Endothelial cell of umbilical vein (primary cell): ENCODE measurements around the gene RAB25. TPM values are rescaled to one million over a fixed set of nuclear protein-coding genes. Genes with fewer than 3 reads are reported as not detected.

ENCODE experiments used
- BruUV-seq: library from RNA; stranded (reverse); fragments of 400-500 nt; replicated peaks from 2 replicates; lab custom pipeline; 2021; lab: Mats Ljungman, UMichigan
- CTCF ChIA-PET: fragments of 300-600, 350-600 bp; sonication (Branson Sonifier 250); formaldehyde crosslinking; loops from one replicate; lab custom pipeline; 2021; ENCODE audit warnings: antibody characterized with exemption, inconsistent platforms; lab: Charles Lee
- POLR2A ChIA-PET: fragments of 300-600, 350-600 bp; sonication (Branson Sonifier 250); formaldehyde crosslinking; loops from one replicate; lab custom pipeline; 2021; ENCODE audit warnings: antibody characterized with exemption, inconsistent platforms; lab: Charles Lee
- DNase-seq: peaks from one replicate; pipeline ENCODE4 v3.0.0-alpha.2; 2011; ENCODE audit warnings: low read depth, low spot score
- FAIRE-seq: peaks from 2 replicates; lab custom pipeline; 2011; peaks lifted over from hg19 to GRCh38; lab: Jason Lieb, UNC
- H2AFZ ChIP-seq: 2 replicates; pipeline ENCODE4 v1.6.0; 2012; ENCODE audit warnings: low read depth, low read length, control low read depth, inconsistent platforms
- H3K27ac ChIP-seq: 2 replicates; pipeline ENCODE4 v1.5.1; 2011; ENCODE audit warnings: low read depth, mild to moderate bottlenecking, control low read depth, low read length, moderate library complexity; ENCODE audit not compliant: insufficient read depth
- H3K27me3 ChIP-seq, 2 experiments: 2 replicates each; pipeline versions ENCODE4 v1.6.0 to v1.6.1; 2011; ENCODE audit warnings: low read length in 2 of 2, mixed read lengths in 1 of 2; ENCODE audit not compliant: control insufficient read depth in 2 of 2, insufficient read depth in 2 of 2
- H3K36me3 ChIP-seq, 2 experiments: 2 replicates in 1 of 2; 3 replicates in 1 of 2; pipeline ENCODE4 v1.5.1; 2011; ENCODE audit warnings: low read length in 2 of 2, mild to moderate bottlenecking in 1 of 2, moderate library complexity in 1 of 2; ENCODE audit not compliant: control insufficient read depth in 2 of 2, insufficient read depth in 2 of 2; ENCODE audit errors: extremely low read depth in 1 of 2
- H3K4me1 ChIP-seq: 3 replicates; pipeline ENCODE4 v1.5.1; 2011; ENCODE audit warnings: mild to moderate bottlenecking, low read length; ENCODE audit not compliant: control insufficient read depth, insufficient read depth; ENCODE audit errors: extremely low read depth
- H3K4me2 ChIP-seq: 2 replicates; pipeline ENCODE4 v1.6.1; 2011; ENCODE audit warnings: low read length, control low read depth, mixed read lengths; ENCODE audit not compliant: insufficient read depth
- H3K4me3 ChIP-seq, 3 experiments: fragments of 200-600 bp in 1 of 3; sonication (generic), shearing (Covaris generic) in 1 of 3; replicated peaks in 1 of 3; 2 replicates each; pipeline ENCODE4 v1.5.1; 2011 to 2016; ENCODE audit warnings: control low read depth in 3 of 3, low read length in 3 of 3, mild to moderate bottlenecking in 2 of 3, inconsistent platforms in 1 of 3, low read depth in 1 of 3, moderate library complexity in 1 of 3; ENCODE audit not compliant: insufficient read depth in 1 of 3
- H3K79me2 ChIP-seq: 2 replicates; pipeline ENCODE4 v1.6.0; 2012; ENCODE audit warnings: low read length, inconsistent platforms; ENCODE audit not compliant: control insufficient read depth, insufficient read depth
- H3K9ac ChIP-seq: replicated peaks from 2 replicates; pipeline ENCODE3; 2011; ENCODE audit warnings: low read length, control low read depth; ENCODE audit not compliant: insufficient read depth; ENCODE audit errors: extremely low read depth
- H3K9me1 ChIP-seq: replicated peaks from 3 replicates; pipeline ENCODE4 v1.6.0; 2011; ENCODE audit warnings: mild to moderate bottlenecking, low read length; ENCODE audit not compliant: control insufficient read depth, insufficient read depth; ENCODE audit errors: extremely low read depth
- H3K9me3 ChIP-seq: replicated peaks from 2 replicates; pipeline ENCODE4 v1.5.1; 2012; ENCODE audit warnings: low read length, inconsistent platforms; ENCODE audit not compliant: control insufficient read depth, insufficient read depth
- H4K20me1 ChIP-seq: replicated peaks from 2 replicates; pipeline ENCODE3; 2011; ENCODE audit warnings: mild to moderate bottlenecking, low read length; ENCODE audit not compliant: control insufficient read depth, insufficient read depth; ENCODE audit errors: extremely low read depth
- EZH2 ChIP-seq: IDR thresholded peaks from 2 replicates; pipeline ENCODE4 v1.6.1; 2012; ENCODE audit warnings: borderline replicate concordance, low read depth, mild to moderate bottlenecking, moderate library complexity, low read length, inconsistent platforms; ENCODE audit not compliant: severe bottlenecking
- FOS ChIP-seq: IDR thresholded peaks from 2 replicates; pipeline ENCODE4 v1.6.1; 2011; ENCODE audit warnings: mild to moderate bottlenecking, low read length, moderate library complexity, borderline replicate concordance; ENCODE audit not compliant: insufficient read depth
- GATA2 ChIP-seq: IDR thresholded peaks from 2 replicates; pipeline ENCODE4 v1.7.0; 2011; ENCODE audit warnings: low read depth, mild to moderate bottlenecking, moderate library complexity, mixed read lengths, low read length; ENCODE audit not compliant: insufficient read length, insufficient read depth
- JUN ChIP-seq: IDR thresholded peaks from 2 replicates; pipeline ENCODE4 v1.6.1; 2011; ENCODE audit warnings: borderline replicate concordance, low read depth; ENCODE audit not compliant: insufficient read length, insufficient read depth
- MYC ChIP-seq: IDR thresholded peaks from one replicate; pipeline ENCODE4 v1.6.1; 2011; ENCODE audit warnings: mild to moderate bottlenecking, low read depth, low read length
- POLR2A ChIP-seq: IDR thresholded peaks from 2 replicates; pipeline ENCODE4 v1.6.1; 2012; ENCODE audit warnings: low read depth, mild to moderate bottlenecking, control low read depth, low read length
- POLR2AphosphoS5 ChIP-seq: IDR thresholded peaks from 2 replicates; pipeline ENCODE4 v1.6.1; 2012; ENCODE audit warnings: low read depth, mild to moderate bottlenecking, control low read depth, low read length, moderate library complexity; ENCODE audit not compliant: insufficient read depth
- dilution Hi-C: fragments of 300-500 bp; cut with MboI; formaldehyde crosslinking; loops from one replicate; pipeline ENCODE4 v1.15.0; 2019; ENCODE audit warnings: low sequenced_read_pairs; ENCODE audit not compliant: extremely low pct_ligation_motif_present
- intact Hi-C: fragments of 100-400 bp; cut with micrococcal nuclease; formaldehyde crosslinking; loops from one replicate; pipeline ENCODE4 v1.10.0; 2022
- polyA plus RNA-seq, 4 experiments: library from polyadenylated mRNA; depleted of rRNA in 3 of 4; stranded (reverse) in 3 of 4; unstranded in 1 of 4; fragments of >200 nt; gene quantifications; 2 replicates each; pipeline versions ENCODE4 v1.2.1 to v1.2.3, GENCODE V29; 2011 to 2012; ENCODE audit warnings: missing spikeins in 1 of 4
- total RNA-seq: library from RNA; stranded (reverse); gene quantifications from 2 replicates; pipeline ENCODE4 v1.2.3, GENCODE V29; 2021
- TF ChIP-seq, protein P1 (sequence below), 2 donors: IDR thresholded peaks; 1 replicate in 1 of 2; 2 replicates in 1 of 2; pipeline ENCODE4 v1.5.1; 2011; ENCODE audit warnings: low read length in 2 of 2, mild to moderate bottlenecking in 2 of 2, moderate library complexity in 2 of 2, control low read depth in 1 of 2, inconsistent platforms in 1 of 2, low read depth in 1 of 2; ENCODE audit not compliant: insufficient read depth in 1 of 2; ENCODE audit errors: extremely low read depth in 1 of 2
- TF ChIP-seq, protein P2 (sequence below): IDR thresholded peaks from 2 replicates; pipeline ENCODE4 v1.6.1; 2011; ENCODE audit not compliant: insufficient read depth, insufficient read length

RAB25 gene
- total and polyA plus RNA-seq, 2 donors (not counting 3 experiments of a cell fraction or from before 2014, with no cell fraction given), result not detected

DNA sequence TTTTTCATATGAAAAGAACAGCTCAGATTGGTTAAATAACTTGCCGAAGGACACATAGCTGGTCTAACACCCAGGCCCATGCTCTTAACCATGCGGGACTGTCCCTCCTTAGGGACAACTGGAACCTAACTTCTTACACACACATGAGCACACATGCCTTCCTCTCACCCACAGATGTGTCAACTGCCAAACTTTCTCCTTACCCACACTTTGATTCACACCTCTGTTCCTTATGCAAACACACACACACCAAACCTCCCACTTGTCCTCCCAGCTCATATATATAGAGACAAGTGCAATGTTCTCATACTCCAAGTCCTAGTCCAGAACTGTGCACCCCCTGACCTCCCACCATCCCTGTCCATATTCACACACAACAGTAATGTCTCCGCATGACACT is 4.3 kb downstream of the RAB25 start:
- Histone ChIP-seq H3K4me1 (peaks cover 6% of the 10 kb centered on the region), H3K9me3 (no peaks in the 10 kb centered on the region), H2AFZ (no peak overlapping the region), H3K27me3 (no peaks in the 10 kb centered on the region), H3K4me3 (no peak overlapping the region), H3K9ac (no peak overlapping the region), H3K79me2 (no peaks in the 10 kb centered on the region), H3K36me3 (no peaks in the 10 kb centered on the region), H3K4me2 (no peak overlapping the region), H4K20me1 (no peaks in the 10 kb centered on the region), H3K9me1 (no peaks in the 10 kb centered on the region), H3K27ac (no peak overlapping the region)
- CTCF ChIA-PET, result interaction anchor here (1.7 to 4.1 kb wide), 5 partner anchors 13 to 127 kb away, joined by 8 to 92 read pairs (median 14); partner anchors contain the start of gene SSR2
- dilution Hi-C loops (no loop called here), intact Hi-C loops (no loop called here)
- no TSS peak for BruUV-seq
- TF ChIP-seq POLR2AphosphoS5 (no peak), FOS (no peak), GATA2 (no peak), JUN (no peak), EZH2 (no peak), POLR2A (no peak), MYC (no peak)
- TF ChIP-seq, protein P1, sequence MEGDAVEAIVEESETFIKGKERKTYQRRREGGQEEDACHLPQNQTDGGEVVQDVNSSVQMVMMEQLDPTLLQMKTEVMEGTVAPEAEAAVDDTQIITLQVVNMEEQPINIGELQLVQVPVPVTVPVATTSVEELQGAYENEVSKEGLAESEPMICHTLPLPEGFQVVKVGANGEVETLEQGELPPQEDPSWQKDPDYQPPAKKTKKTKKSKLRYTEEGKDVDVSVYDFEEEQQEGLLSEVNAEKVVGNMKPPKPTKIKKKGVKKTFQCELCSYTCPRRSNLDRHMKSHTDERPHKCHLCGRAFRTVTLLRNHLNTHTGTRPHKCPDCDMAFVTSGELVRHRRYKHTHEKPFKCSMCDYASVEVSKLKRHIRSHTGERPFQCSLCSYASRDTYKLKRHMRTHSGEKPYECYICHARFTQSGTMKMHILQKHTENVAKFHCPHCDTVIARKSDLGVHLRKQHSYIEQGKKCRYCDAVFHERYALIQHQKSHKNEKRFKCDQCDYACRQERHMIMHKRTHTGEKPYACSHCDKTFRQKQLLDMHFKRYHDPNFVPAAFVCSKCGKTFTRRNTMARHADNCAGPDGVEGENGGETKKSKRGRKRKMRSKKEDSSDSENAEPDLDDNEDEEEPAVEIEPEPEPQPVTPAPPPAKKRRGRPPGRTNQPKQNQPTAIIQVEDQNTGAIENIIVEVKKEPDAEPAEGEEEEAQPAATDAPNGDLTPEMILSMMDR (IDR thresholded peaks at IDR 0.05; ENCODE audit: extremely low read depth in 1 of 2, insufficient read depth in 1 of 2, low read depth in 1 of 2, low read length in 2 of 2), result no peak
- TF ChIP-seq, protein P2, sequence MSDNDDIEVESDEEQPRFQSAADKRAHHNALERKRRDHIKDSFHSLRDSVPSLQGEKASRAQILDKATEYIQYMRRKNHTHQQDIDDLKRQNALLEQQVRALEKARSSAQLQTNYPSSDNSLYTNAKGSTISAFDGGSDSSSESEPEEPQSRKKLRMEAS, result no peak
- POLR2A ChIA-PET, result interaction anchor here (0.5 kb wide), 1 partner anchor 26 kb away, joined by 4 read pairs; no protein-coding TSS in a partner anchor
- DNase-seq (no peak), FAIRE-seq (no peak)
